Measurements from ENCODE around the gene PRAMEF12.

PRAMEF12 gene

DNA sequence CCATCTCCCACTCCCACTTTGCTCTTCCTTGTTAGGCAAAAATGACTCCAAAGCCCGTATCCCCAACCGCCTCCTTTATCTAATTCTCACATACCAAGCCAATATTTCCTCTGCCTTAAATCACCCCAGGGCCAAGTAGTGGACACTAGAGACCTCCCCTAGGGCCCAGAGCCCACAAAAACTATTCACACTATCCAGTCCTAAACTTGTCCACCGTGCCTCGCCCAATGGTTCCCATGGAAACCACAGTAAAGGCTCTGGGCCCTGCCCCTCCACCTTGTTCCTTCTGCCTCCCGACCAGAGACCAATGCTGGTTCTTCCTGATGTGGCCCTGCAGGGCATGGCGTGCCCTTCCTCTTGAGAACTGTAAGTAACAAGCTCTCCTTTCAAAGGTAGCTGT is 15.7 kb upstream of the PRAMEF12 start:
- Histone ChIP-seq H3K4me2 (ENCODE audit: low read depth, low read length, poor library complexity, severe bottlenecking) (no peak overlapping the region), H2AFZ (ENCODE audit: low read depth, low read length, severe bottlenecking) (no peak overlapping the region), H4K20me1 (ENCODE audit: low read depth, low read length) (no peaks in the 10 kb centered on the region), H3K27me3 (ENCODE audit: low read length) (no peaks in the 10 kb centered on the region), H3K9me2 (replicated peaks; ENCODE audit: insufficient read depth, low read length) (no peaks in the 10 kb centered on the region), H3K4me3 (ENCODE audit: insufficient read depth, low read length, poor library complexity, severe bottlenecking) (no peak overlapping the region), H3K9me3 (ENCODE audit: insufficient read depth, low read length) (no peaks in the 10 kb centered on the region), H3K9ac (ENCODE audit: low read length) (no peak overlapping the region), H3K79me2 (ENCODE audit: insufficient read depth, low read length) (no peaks in the 10 kb centered on the region), H3K36me3 (ENCODE audit: low read length) (no peaks in the 10 kb centered on the region), H3K27ac (ENCODE audit: low read depth, low read length) (no peak overlapping the region), H3F3A (ENCODE audit: insufficient read depth) (no peaks in the 10 kb centered on the region)
- TF ChIP-seq EZH2phosphoT487 (conservative IDR thresholded peaks at IDR 0.05; ENCODE audit: low read length), result no peak
- TF ChIP-seq, protein P1, sequence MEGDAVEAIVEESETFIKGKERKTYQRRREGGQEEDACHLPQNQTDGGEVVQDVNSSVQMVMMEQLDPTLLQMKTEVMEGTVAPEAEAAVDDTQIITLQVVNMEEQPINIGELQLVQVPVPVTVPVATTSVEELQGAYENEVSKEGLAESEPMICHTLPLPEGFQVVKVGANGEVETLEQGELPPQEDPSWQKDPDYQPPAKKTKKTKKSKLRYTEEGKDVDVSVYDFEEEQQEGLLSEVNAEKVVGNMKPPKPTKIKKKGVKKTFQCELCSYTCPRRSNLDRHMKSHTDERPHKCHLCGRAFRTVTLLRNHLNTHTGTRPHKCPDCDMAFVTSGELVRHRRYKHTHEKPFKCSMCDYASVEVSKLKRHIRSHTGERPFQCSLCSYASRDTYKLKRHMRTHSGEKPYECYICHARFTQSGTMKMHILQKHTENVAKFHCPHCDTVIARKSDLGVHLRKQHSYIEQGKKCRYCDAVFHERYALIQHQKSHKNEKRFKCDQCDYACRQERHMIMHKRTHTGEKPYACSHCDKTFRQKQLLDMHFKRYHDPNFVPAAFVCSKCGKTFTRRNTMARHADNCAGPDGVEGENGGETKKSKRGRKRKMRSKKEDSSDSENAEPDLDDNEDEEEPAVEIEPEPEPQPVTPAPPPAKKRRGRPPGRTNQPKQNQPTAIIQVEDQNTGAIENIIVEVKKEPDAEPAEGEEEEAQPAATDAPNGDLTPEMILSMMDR (IDR thresholded peaks at IDR 0.05; ENCODE audit: insufficient read depth, low read length, poor library complexity, severe bottlenecking), result no peak

DNA sequence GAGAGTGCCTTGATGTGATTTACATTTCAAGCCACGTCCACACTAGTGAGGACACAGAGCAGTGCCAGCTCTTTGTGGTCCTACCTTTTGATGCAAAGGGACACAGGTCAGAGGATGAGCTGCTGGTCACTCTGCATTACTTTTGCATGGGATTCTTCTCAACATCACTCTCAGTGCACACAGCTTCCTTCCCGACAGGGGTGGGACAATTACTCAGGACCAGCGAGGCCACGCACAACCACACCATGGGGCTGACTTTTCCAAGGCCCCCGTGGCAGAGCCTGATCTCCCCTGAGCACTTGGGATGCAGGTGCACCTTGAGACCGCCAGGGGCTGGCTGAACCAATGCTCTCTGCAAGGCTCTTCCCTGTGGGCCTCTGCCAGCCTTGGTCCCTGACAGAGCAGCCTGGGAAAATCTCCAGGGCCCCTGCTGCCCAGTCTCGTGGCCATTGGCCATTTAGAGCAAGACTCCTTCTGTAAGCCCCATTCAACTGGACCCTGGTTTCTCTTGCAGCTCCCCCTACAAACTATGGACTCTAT is 13.2 kb upstream of the PRAMEF12 start:
- Histone ChIP-seq H3K4me2 (ENCODE audit: low read depth, low read length, poor library complexity, severe bottlenecking) (no peak overlapping the region), H3K27ac (ENCODE audit: low read depth, low read length) (no peak overlapping the region), H3K79me2 (ENCODE audit: insufficient read depth, low read length) (no peaks in the 10 kb centered on the region), H3K9me3 (ENCODE audit: insufficient read depth, low read length) (no peaks in the 10 kb centered on the region), H3K4me3 (ENCODE audit: insufficient read depth, low read length, poor library complexity, severe bottlenecking) (no peak overlapping the region), H4K20me1 (ENCODE audit: low read depth, low read length) (no peaks in the 10 kb centered on the region), H3K36me3 (ENCODE audit: low read length) (no peaks in the 10 kb centered on the region), H3K9ac (ENCODE audit: low read length) (no peak overlapping the region), H3K9me2 (replicated peaks; ENCODE audit: insufficient read depth, low read length) (no peaks in the 10 kb centered on the region), H3K27me3 (ENCODE audit: low read length) (no peaks in the 10 kb centered on the region), H3F3A (ENCODE audit: insufficient read depth) (no peaks in the 10 kb centered on the region), H2AFZ (ENCODE audit: low read depth, low read length, severe bottlenecking) (no peak overlapping the region)
- no peak for TF ChIP-seq EZH2phosphoT487 (conservative IDR thresholded peaks at IDR 0.05; ENCODE audit: low read length)
- TF ChIP-seq, protein P1 (IDR thresholded peaks at IDR 0.05; ENCODE audit: insufficient read depth, low read length, poor library complexity, severe bottlenecking), result no peak

GRCh38 chr1:12761781-12762180 is 11.8 kb upstream of the PRAMEF12 start:
- H3K36me3 ChIP-seq (ENCODE audit: low read length), result no peaks in the 10 kb centered on the region
- H3K27me3 ChIP-seq (ENCODE audit: low read length), result no peaks in the 10 kb centered on the region
- TF ChIP-seq, protein P1 (IDR thresholded peaks at IDR 0.05; ENCODE audit: insufficient read depth, low read length, poor library complexity, severe bottlenecking), result no peak
- TF ChIP-seq EZH2phosphoT487 (conservative IDR thresholded peaks at IDR 0.05; ENCODE audit: low read length), result no peak
- no peak overlapping the region for H3K4me3 ChIP-seq (ENCODE audit: insufficient read depth, low read length, poor library complexity, severe bottlenecking)
- H2AFZ ChIP-seq (ENCODE audit: low read depth, low read length, severe bottlenecking), result no peak overlapping the region
- no peaks in the 10 kb centered on the region for H3F3A ChIP-seq (ENCODE audit: insufficient read depth)
- no peaks in the 10 kb centered on the region for H3K9me3 ChIP-seq (ENCODE audit: insufficient read depth, low read length)
- no peaks in the 10 kb centered on the region for H3K79me2 ChIP-seq (ENCODE audit: insufficient read depth, low read length)
- H4K20me1 ChIP-seq (ENCODE audit: low read depth, low read length), result no peaks in the 10 kb centered on the region
- no peak overlapping the region for H3K9ac ChIP-seq (ENCODE audit: low read length)
- H3K4me2 ChIP-seq (ENCODE audit: low read depth, low read length, poor library complexity, severe bottlenecking), result no peak overlapping the region
- H3K9me2 ChIP-seq (replicated peaks; ENCODE audit: insufficient read depth, low read length), result no peaks in the 10 kb centered on the region
- no peak overlapping the region for H3K27ac ChIP-seq (ENCODE audit: low read depth, low read length)

All from SU-DHL-6 (cell line).